Measurements from ENCODE around the gene AMZ2.
"Not testable (repeated sequence)": the region's sequence is repeated elsewhere in the genome, so short reads cannot be mapped to it uniquely, and the experiment has no call there.

AMZ2 gene

DNA sequence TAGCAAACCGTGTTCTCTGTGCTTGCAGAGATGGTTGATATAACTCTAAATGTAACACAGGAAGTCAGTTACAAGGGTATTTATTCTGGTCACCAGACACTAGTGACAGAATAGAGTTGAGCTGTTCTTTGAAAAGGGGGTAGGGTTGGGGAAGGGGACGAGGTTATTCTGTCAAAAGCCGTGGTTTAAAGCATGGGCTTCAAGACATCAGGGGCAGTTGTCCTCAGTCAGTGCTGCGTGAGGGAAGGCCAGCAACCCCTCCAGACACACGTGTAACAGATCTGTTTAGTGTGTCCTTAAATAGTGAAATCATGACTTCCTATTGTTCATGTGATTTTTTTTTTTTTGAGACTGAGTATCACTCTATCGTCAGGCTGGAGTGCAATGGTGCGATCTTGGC, 5.6 kb downstream of the AMZ2 start:
- DNase-seq = not testable (repeated sequence)

DNA sequence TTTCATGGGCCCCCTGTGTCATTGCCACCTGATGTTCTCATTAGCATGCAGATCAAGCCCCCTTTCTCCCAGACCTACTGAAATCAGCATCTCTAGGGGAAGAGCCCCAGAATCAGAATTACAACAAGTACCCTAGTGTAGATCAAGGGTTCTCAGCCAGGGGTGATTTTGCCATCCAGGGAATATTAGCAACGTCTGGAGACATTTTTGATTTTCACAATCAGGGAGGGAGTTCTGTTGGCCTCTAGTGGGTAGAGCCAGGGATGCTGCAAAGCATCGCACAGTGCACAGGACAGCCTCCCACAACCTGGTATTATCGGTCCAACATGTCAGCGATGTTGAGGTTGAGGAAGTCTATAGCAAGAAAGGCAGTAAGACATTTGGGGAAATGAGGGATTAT, 7.3 kb downstream of the AMZ2 start:
- DNase-seq = no peak

DNA sequence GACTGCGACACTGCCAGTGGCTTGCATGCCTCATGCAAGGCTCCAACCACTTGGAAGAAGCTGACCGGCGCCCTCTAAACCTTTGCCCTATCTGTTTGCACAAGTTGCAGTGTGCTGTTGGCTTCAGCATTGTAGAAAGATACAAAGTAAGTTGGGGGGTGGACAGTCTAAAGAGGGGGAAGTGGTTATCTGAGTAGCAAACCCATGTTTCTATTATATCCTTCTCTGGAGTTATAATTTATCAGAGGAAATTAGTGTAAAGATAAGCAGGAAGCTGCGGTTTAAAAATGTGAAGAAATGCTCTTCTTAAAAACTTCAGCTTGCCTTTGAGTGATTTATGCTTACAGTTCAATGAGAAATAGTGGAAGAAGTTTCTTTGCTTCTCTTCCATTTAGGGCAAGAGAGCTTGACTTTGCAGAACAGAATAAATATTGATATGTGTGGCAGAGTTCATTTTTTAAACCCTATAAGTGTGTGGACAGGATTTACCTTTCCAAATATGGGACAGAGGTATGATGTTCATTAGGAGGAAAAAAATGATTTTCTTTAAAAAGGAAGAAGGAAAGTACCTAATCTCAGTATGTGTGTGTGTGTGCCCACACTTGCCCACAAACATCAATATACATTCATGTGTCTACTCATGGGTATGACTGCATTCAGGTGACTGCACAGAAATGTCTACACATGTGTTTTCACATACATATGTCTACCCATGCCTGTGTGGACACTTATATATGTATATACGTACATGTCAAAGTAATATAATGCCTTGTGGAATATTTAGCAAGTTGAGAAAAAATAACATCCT, 8.1 kb downstream of the AMZ2 start:
- DNase-seq = no peak

- not testable (repeated sequence) for DNase-seq
Measured at GRCh38 chr17:68256701-68257100, 8.9 kb downstream of the AMZ2 start.

DNA sequence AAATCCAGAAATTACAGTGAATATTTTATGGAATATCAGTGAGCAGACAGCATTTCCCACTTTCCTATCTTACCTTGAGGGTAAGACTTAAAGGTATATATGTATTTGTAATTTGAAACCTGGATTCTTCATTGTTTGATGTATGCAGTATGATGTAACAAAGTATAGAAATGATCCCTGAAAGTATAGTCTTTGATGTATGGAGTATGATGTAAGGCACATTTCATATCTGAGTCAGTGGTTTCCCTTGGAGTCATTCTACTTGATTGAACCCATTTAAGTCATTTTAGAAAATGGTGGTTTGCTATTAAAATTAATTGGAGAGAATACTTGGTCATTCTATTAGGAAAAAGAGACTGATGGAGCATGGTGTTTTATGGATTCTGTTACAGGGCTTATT, 10.1 kb downstream of the AMZ2 start:
- DNase-seq = no peak

GRCh38 chr17:68258890-68259647, 11.2 kb downstream of the AMZ2 start:
- DNase-seq = peak; percentile 86

- not testable (repeated sequence) for DNase-seq
Measured at GRCh38 chr17:68259648-68259951, 11.8 kb downstream of the AMZ2 start.

DNA sequence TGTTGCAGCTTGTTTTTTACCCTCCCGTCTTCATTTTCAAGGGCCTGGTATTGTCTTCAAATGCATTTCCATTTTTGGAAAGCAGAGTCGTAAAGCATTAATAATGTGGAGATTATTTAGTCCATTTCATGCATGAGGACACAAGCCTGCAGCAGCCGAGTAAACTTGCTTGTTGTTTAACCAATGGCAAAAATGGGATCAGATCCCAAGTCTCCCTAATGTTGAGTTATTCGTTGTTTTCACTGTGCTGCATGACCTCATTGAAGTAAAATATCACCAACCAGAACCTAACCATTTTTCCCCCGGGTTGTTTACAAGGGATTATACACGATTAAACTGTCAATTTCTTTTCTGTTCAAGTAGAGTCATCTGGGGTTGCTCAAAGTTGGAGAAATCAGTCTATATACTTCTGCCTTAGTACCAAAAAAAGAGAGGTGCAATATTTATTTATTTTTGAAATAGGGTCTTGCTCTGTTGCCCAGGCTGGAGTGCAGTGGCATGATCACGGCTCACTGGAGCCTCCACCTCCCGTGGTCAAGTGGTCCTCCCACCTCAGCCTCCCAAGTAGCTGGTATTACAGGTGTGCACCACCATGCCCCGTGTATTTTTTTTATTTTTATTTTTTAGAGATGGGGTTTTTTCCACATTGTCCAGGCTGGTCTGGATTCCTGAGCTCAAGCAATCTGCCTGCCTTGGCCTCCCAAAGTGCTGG, 12.4 kb downstream of the AMZ2 start:
- DNase-seq = no peak

DNA sequence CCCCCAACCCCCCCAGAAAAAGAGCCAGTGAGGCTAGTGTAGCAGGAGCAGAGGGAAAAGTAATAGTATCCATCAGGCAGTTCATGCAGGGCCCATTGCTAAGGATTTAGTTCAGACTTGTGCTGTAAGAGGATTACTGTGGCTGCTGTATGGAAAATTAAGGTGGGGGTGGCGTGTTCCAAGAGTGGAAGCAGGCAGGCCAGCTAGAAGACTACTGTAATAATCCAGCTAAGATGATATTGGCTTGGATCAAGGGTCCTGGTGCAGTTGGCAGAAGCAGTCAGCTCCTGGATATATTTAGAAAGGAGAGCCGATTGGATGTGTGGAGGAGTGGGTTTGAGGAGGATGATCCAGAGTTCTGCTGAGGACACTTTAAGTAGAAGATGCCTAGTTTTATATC, 14.6 kb downstream of the AMZ2 start:
- DNase-seq = not testable (repeated sequence)

GRCh38 chr17:68263101-68263681, 15.3 kb downstream of the AMZ2 start:
- DNase-seq = not testable (repeated sequence)

GRCh38 chr17:68265833-68266232, 18.0 kb downstream of the AMZ2 start:
- DNase-seq = not testable (repeated sequence)

GRCh38 chr17:68273722-68274121, 25.9 kb downstream of the AMZ2 start:
- DNase-seq = no peak

DNA sequence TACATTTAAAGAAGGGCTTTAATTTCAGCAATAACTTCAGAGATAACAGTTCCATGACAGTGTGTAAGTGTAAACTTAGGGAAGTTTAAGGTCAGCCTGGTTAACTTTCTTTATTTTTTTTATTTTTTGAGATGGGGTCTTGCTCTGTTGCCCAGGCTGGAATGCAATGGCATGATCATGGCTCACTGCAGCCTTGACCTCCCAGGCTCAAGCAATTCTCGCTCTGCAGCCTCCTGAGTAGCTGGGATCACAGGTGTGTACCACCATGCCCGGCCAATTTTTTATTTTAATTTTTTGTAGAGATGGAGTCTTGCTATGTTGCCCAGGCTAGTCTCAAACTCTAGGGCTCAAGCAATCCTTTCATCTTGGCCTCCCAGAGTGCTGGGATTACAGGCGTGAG, 28.5 kb downstream of the AMZ2 start:
- not testable (repeated sequence) for DNase-seq

DNA sequence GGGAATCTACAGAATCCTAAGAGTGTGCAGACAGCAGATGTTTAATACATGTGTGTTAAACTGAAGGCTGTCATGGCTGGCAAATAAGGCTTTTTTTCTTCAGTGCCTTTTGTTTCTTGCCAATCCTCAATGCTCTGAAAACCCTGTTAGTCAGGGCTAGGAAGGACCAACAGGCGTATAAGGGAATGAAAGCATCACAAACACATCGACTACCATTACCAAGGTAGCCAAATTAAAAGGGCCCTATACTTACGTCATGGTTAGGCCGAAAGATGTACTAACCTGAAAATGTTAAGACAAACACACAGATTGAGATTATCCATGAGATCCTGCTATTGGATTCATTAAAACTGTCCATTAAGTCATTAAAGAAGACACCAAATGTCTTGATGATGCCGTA, 30.0 kb downstream of the AMZ2 start:
- no peak for DNase-seq

- DNase-seq = not testable (repeated sequence)
Measured at GRCh38 chr17:68281965-68282364, 34.1 kb downstream of the AMZ2 start.

DNA sequence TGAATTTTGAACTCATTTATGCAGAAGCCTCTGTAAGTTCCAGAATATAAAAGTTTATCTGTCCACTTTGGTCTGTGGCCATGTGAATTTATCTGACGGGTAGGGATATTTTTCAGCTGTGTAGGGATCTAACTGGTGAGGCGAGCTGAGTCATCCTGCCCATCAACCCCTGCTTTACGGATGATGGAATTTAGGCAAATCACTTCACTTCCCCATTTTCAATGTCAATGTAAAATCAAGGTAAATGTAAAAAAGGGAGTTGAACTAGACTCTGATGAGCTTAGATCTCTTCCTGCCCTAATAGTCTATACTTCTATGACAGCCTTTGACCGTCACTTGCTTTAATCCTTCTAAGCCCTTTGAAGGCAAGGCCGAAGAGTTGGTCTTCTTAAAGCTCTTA, 40.5 kb downstream of the AMZ2 start:
- DNase-seq = no peak

GRCh38 chr17:68288804-68289203, 41.0 kb downstream of the AMZ2 start:
- no peak for DNase-seq

- DNase-seq = no peak
Measured at GRCh38 chr17:68289473-68289872, 41.6 kb downstream of the AMZ2 start.

- no peak for DNase-seq
Measured at GRCh38 chr17:68289936-68290267, 42.1 kb downstream of the AMZ2 start.

- DNase-seq = peak; percentile 76
Measured at GRCh38 chr17:68290268-68290954, 42.6 kb downstream of the AMZ2 start.

DNA sequence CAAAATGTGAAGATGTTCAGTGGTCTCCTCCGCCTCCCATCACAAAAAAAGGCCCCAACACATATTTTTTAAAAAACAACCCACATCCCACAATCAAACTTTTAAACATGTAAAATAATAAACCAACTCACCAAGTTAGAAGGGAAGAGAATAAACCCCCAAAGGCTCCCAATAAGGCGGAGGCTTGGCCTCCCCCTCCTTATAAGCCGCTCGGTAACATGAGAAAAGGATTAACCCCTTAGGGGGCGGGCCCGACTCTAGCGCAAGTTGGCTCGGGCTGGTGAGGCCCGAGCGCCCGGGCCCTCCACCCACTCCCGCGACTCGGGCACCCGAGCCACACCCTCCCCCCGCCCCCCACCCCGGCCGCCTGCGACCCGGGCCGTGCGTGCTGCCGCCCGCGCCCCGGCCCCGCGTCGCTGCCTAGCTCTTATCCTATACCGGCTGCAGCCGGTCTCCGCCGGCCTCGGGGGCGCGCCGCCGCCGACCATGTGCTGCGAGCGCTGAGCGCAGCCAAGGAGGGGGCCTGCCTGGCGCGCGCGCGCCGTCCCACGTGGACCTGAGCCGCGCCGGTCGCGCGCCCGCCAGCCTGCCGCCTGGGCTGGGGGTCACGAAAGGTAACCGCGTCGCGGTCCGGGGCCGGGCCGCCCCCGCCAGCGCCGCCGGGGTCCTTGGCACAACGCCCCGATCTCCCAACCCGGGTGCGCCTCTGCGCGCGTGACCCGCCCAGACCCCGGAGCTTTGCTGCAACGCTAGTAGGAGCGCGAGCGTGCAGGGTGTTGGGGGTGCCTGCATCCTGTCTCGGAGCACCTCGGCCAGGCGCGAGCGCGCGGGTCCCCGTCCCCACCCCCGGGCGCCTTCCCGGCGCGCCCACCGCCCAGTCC, 43.4 kb downstream of the AMZ2 start, which contains the start of the genes ARSG and SLC16A6:
Gene ARSG (plus strand): TSS at position 541 of the 881 bp plus-strand sequence. CDS start 15,999 bp downstream, outside the sequence.
Gene SLC16A6 (minus strand): TSS at position 173 of the 881 bp plus-strand sequence. CDS start 12,807 bp downstream, outside the sequence.
- DNase-seq = peak; percentile 83
